ENCODE results near the gene TMPRSS11F.
A peak's percentile ranks its signal among the peaks of the same experiment; 100 is the strongest.
"Not testable (repeated sequence)": the region's sequence is repeated elsewhere in the genome, so short reads cannot be mapped to it uniquely, and the experiment has no call there.

TMPRSS11F gene

DNA sequence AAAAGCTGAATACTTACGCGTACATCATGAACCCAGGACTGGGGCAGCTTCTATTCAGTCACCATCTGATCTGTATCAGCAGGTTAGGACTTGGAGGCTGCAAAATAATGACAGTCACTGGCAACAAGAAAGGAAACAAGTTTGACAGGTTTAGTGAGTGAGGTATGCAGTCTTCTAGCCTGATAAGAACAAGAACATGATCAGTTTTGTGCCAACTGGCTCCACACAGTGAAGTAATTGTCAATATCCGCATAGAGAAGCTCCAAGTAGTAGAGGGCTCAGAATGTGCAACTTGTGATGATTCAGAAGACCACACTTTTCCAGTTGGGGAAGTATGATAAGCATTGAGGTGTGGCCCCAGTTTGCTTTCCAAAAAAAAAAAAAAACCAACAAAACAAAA lies at the start of gene TMPRSS11F:
TSS of gene TMPRSS11F (minus strand) at position 77 of the 400 bp plus-strand sequence. CDS start at position 28, 49 bp downstream.
- DNase-seq (ENCODE audit: low read depth in 2 of 2) = no peak

- DNase-seq (ENCODE audit: low read depth in 2 of 2) = no peak
Observed at GRCh38 chr4:68176904-68177303, 47.2 kb upstream of the TMPRSS11F start.

- DNase-seq (ENCODE audit: low read depth in 2 of 2) = no peak
Observed at GRCh38 chr4:68176500-68176899, 46.8 kb upstream of the TMPRSS11F start.

DNA sequence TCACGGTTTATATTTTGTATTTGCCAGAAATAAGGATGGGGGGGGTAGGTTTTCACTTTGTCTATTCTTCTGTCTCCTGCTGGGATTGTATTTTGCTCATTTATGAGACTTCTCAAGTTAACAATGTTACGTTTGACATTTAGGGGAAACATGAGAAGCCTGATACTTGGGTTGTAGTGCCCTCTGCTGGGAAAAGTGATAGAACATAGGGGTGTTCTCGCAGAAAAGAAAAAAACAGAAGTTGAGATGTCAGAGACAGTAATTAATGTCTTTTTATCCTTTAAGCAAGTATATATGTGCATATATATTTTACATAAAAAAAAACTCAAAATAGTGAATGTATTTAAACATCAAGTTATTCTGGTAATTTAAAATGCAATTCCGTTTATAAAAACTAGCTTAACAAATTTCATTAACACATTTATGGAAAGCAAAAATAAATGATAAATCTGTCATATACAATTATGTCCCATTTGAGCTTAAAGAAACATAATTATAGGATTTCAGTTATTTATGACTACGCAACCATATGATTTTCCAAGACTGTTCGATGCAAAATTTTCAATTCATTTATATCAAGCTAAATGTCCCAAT lies 46.0 kb upstream of the TMPRSS11F start:
- DNase-seq (ENCODE audit: low read depth in 2 of 2) = peak in 1 of 2 experiments; percentile 22

DNA sequence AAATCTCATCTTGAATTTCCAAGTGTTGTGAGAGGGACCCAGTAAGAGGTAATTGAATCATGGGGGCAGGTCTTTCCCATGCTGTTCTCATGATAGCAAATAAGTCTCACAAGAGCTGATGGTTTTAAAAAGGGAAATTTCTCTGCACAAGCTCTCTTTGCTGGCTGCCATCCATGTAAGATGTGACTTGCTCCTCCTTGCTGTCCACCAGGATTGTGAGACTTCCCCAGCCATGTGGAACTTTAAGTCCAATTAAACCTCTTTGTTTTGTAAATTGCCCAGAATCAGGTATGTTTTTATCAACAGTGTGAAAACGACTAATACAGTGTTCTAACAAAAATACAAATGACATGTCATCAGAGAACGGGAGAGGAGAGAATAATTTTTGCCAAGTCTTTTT lies 44.7 kb upstream of the TMPRSS11F start:
- not testable (repeated sequence) for DNase-seq (ENCODE audit: low read depth in 2 of 2)

GRCh38 chr4:68172147-68172546 lies 42.5 kb upstream of the TMPRSS11F start:
- DNase-seq (ENCODE audit: low read depth in 2 of 2) = not testable (repeated sequence)

- DNase-seq (ENCODE audit: low read depth in 2 of 2) = no peak
Observed at GRCh38 chr4:68167706-68168105, 38.0 kb upstream of the TMPRSS11F start.

DNA sequence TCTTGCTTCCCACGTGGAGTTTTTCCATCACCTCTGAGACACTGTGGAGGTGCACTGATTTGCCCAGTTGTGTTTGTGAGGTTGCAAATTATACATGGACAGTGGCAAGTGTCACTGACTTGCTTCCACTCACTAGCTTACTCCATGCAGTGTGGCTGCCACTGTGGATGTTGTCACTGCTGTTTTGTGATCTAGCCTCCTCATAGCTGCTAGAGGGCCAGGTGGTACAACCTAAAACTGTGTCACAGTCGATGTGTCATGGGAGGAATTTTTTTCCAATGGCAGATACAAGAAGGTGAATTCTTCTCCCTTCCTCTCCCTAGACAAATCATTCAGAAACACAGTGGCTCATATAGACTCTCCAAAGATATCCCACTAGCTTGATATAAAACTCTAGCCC lies 37.5 kb upstream of the TMPRSS11F start:
- DNase-seq (ENCODE audit: low read depth in 2 of 2) = no peak

DNA sequence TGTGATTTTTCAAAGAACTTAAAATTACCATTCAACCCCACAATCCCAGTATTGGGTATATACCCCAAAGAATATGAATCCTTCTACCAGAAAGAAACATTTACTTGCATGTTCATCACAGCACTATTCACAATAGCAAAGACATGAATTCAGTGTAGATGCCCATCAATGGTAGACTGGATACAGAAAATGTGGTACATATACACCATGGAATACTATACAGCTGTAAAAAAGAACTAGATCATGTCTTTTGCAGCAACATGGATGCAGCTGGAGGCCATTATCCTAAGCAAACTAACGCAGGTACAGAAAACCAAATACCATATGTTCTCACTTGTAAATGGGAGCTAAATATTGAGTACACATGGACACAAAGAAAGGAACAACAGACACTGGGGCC lies 34.1 kb upstream of the TMPRSS11F start:
- DNase-seq (ENCODE audit: low read depth in 2 of 2) = no peak

DNA sequence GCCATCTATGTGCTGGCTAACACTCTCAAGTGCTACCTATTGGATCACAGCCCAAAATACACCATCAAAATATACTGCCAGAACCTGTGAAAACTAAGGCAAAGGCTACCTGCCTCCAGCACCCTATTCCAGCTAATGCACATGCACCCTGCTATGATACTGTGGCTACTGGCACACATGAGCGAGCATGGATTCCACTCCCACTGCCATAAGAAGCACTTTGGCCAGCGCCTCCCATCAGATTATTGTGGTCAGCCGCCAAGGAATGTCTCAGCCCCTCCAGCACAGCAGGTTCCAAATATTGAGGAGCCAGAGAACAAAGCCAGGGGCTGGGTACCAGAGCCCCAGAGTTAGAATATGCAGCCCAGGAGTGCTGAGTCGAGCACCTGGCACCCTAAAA lies 32.5 kb upstream of the TMPRSS11F start:
- no peak for DNase-seq (ENCODE audit: low read depth in 2 of 2)

GRCh38 chr4:68152411-68152810 lies 22.7 kb upstream of the TMPRSS11F start:
- DNase-seq (ENCODE audit: low read depth in 2 of 2) = no peak

DNA sequence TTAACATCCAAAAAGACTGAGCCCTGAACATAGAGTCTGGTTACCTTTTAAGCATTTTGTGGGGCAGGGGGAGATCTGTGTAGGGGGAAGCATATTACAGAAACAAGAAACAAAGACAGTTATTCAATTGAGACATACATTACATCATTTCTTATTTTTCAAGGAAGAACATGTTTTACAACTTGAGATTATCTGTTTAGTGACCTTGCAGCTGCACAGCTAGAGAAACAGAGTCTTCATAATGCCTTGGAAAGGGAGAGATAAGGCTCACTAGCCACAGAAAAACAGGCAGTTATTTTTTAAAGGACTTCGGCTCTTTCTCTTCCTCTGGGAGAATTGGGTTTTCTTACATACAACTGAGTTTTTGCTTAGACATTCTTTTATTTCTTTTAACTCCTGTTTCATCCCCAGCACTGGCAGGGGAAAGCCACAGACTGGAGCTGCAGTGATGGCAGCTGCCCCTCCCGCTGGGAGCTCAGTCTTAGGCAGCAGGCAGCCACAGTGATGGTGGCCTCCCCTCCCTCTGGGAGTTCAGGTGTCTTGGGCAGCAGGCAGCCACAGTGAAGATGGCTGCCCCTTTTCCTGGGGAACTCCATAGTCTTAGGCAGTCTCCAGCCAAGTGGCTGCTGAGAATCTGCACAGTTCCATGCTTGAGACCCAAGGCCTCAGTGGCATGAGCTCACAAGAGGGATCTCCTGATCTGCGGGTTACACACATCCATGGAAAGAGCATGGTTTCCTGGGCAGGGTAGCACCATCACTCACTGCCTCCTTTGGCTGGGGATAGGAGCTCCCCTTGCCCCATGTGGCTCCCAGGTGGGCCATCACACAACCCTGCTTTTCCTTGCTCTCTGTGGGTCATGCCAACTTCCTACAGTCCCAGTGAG lies 19.4 kb upstream of the TMPRSS11F start:
- DNase-seq (ENCODE audit: low read depth in 2 of 2) = no peak

GRCh38 chr4:68147079-68147478 lies 17.4 kb upstream of the TMPRSS11F start:
- no peak for DNase-seq (ENCODE audit: low read depth in 2 of 2)

DNA sequence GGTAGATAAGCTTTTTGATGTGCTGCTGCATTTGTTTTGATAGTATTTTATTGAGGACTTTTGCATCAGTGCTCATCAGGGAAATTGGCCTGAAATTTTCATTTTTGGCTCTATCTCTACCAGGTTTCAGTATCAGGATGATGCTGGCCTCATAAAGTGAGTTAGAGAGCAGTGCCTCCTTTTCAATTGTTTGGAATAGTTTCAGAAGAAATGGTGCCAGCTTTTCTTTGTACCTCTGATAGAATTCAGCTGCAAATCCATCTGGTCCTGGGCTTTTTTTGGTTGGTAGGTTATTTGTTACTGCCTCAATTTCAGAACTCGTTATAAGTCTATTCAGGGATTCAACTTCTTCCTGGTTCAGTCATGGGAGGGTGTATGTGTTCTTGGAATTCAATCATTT lies 15.6 kb upstream of the TMPRSS11F start:
- no peak for DNase-seq (ENCODE audit: low read depth in 2 of 2)

DNA sequence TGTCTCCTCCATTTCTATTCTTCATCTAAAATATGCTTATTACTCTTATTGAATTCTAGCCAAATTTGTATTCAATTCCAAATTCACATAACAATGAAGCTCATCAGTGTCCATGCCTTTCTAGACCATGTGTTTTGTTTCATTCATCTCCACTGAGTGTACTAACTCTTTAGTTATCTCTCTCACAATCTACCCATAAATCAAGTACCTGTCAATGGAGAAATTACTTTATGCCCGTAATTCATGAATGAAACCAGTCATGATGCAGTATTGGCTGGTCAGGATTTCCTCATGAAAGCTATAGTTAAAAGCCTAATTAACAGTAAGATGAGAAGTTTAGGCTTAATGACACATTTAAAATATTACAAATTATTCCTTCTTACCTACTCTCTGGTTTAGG lies 12.2 kb upstream of the TMPRSS11F start:
- DNase-seq (ENCODE audit: low read depth in 2 of 2) = no peak

DNA sequence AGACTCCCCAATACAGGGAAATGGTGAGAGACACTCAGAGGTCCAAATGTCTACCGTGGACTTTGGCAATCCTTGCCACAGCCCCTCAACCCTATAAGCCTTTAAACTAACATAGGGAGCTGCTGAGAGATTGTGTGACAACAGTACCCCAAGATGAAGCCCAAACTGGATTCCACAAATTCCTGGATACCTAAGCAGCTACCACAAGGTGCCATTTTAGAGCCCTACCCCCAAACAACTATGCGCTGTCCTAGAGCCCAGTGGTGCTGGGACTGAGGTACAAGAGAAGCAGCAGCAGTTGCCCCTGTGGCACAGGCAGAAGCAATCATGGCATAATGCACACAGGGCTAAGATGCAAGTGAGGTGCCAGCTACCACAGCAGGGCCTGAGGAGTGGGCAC lies 2.7 kb upstream of the TMPRSS11F start:
- DNase-seq (ENCODE audit: low read depth in 2 of 2) = no peak

GRCh38 chr4:68124262-68124661 lies 5.4 kb downstream of the TMPRSS11F start:
- no peak for DNase-seq (ENCODE audit: low read depth in 2 of 2)

- DNase-seq (ENCODE audit: low read depth in 2 of 2) = no peak
Observed at GRCh38 chr4:68123525-68123924, 6.1 kb downstream of the TMPRSS11F start.

- no peak for DNase-seq (ENCODE audit: low read depth in 2 of 2)
Observed at GRCh38 chr4:68119921-68120320, 9.7 kb downstream of the TMPRSS11F start.

DNA sequence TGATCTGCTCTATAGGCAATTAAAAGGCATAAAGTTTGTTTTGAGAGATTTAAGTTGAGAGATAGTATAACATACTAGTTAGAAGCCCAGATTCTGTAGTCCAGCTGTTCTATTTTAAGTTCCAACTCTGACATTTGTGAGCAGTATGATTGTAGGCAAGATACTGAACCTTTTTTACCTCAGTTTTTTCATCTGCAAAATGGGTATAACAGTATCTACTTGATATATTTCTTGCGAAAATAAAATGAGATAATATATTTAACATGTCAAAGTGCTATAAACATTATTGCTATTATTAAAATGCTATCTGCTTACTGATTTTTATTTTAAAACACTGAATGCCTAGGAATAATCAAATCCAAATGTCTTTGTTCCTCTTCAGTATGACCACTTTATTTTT lies 19.2 kb downstream of the TMPRSS11F start:
- DNase-seq (ENCODE audit: low read depth in 2 of 2) = no peak

DNA sequence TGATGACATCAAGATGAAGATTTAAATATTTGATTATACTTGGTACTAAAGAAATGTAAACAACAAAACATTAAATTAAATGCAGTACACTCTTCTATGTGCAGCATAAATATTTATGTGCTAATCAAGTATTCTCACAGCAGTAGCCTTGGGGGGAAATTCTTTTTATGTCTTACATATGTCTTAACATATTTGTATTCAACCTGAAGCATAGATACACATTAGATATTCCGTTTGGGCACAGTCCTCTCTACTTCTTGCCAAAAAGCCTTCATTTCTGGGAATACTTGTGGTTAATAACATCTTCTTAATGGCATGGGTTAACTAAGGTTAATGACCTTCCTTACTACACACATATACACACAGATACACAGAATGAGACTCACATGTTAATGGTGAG lies 19.8 kb downstream of the TMPRSS11F start:
- DNase-seq (ENCODE audit: low read depth in 2 of 2) = no peak

DNA sequence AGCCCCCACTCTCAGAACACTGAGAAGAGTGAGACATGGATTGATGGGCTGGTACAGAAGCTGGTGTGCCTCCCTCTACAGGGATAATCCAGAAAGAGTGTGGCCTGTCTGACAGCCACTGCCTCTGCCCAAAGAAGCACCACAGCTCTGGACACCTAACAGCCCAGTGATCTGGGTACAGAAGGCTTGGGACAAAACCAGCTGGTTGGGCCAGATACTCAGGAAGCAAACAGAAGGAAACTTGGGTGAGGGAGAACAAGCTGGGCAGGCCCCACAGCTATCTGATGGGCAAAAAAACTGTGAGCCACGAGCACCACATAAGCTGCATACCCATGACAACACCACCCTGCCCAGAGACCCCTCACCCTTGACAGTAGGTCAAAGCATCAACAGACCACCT lies 46.9 kb downstream of the TMPRSS11F start:
- DNase-seq (ENCODE audit: low read depth in 2 of 2) = no peak

DNA sequence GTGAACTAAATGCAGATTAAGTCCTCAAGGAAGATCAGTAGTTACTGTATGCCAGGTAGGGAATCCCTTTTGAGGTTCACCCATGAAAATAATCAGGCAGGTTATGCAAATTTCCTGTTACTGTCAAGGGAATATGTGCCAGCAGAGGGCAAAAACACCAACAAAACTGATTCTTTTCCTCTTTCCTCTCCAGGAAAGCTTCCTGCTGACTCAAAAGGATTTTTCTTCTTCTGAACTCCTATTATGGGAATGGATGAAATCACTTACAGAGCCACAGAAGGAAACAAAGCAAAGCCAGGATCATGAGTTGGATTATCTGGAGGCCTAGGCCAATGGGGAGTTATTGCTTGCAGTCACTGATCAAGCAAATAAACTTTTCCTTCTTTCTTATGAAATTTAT lies 49.7 kb downstream of the TMPRSS11F start:
- DNase-seq (ENCODE audit: low read depth in 2 of 2) = no peak

Measured in stimulated activated CD4-positive, alpha-beta T cell treated with anti-CD3 and anti-CD28 coated beads, Interleukin-12 subunit alpha, Interleukin-12 subunit beta, amount 100 ng/mL, for 24 hours (primary cell).